ENCODE measurements around the gene TIAM1. TPM values are rescaled to one million over a fixed set of nuclear protein-coding genes. Genes with fewer than 3 reads are reported as not detected.

Gene TIAM1
- polyA plus RNA-seq, 3 donors: 12.9 to 14.6 (median 13.4) TPM

DNA sequence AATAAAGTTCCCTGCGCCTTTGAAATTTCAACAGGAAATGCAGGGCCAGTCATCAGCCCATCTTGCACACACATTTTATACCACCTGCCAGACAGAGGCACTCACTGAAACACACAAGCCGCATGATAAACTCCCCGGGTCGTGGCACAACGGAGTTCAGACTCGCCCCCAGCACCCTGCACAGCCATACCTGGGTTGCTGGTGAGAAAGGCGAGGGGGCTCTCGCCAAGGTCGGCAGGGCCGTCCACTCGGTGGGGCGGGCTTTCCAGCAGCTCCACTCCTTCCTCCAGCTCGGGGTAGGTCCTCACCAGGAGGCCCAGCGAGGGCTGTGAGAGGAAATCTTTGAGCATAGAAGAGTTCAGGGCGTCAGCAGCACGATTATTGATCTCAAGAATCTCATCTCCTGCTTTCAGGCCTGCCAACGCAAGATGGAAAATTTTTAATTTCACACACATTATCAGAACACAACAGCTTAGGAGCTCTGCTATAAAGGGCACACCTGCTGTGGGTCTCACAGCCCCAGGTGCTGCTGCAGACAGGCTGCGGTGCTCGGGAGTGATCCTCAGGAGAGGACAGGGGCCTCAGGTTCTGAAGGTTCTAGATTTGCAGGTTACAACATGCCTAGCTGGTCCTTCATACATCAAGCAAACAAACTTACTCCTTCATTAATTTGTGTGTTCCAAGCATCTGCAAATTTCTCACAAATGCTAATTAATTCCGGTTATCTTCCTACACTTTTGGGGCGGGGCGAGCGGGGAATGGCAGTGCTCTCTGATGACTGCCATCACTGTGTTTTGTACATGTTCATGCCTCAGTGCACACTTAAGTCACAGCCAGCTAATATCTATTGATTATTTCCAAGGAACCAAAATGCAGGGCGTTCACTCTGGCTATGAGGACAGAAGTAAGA is 161.6 kb downstream of the TIAM1 start:
- no peak for DNase-seq (ENCODE audit: low read depth in 3 of 3, low spot score in 2 of 3)

DNA sequence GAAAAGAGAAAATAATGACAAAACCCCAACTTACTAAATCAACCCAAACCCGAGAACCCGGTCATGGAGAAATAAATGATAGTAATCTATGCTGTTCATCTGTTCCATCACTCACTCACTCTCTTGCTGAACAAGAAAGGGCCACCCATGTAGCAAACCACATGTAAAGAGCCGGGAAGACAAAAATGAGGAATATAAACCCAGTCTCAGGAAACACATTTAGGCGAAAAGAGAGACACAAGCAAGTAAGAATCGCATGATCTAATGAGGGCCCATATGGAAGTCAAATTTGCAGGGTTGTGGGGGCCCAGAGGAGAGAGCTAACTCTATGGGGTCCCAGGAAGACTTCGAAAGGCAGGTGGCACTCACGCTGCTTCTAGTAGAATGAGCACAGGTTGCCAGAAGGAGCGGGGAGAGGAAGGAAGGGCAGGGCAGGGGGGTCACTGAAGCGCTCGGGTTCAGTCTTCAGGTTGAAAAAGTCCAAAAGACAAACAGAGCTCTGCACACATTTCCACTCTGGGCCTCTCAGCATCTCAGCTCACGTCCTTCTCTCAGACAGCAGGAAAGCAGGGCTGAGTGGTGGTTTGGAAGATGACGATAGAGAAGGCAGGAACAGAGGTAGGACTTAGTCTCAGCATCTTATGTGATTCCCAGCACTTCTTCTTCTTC is 162.8 kb downstream of the TIAM1 start:
- no peak for DNase-seq (ENCODE audit: low read depth in 3 of 3, low spot score in 2 of 3)

DNA sequence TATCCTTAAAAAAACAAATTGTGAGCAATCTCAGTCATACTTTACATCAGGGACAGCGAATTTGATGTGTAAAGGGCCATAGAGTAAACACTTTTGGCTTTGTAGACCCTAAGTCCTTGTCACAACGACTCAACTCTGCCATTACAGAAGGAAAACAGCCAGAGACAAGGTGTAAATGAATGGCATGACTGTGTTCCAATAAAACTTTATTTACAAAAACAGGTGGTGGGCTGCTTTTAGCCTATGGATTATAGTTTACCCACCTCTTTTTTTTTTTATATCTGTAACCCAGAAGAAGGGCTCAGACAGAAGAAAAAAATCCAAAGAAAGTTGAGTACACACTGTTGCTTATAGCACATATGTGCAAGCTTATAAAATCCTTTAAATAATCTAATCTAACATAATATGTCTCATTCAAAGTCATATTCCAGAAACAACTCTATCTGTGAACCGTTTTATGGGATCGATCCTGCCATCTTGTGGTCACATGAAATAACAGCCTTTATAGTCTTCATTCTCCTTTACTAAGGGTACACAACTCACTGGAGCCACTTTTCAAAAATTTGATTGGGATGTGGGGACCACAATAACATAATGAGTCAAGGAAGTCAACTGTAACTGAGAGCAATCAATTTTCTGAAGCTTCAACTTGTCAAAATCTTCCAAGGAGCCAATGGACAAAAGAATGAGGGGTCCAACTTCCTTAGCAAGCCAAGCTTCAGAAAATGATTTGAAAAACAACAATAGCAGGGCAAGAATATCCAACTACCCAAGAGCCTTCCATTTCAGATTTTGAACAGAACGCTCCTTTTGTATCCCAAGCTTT is 163.6 kb downstream of the TIAM1 start:
- no peak for DNase-seq (ENCODE audit: low read depth in 3 of 3, low spot score in 2 of 3)

DNA sequence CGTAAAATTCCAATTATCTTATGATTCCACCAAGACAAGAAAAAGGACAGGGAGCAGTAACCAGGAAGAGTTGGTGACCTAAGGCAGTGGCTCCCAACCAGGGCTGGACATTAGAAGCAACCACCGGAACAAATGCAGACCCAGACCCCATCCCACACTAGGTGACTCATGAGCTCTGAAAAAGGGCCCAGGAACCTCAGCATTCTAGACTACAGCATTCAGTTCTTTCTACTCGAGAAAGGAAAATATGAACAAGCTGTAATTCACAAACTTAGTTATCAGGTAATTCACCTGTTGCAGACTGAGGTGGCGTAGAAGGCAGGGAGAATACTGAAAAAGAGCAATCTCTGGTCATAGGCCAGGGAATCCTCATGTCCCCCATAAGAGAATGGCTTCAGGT is 167.3 kb downstream of the TIAM1 start:
- DNase-seq (ENCODE audit: low read depth in 3 of 3, low spot score in 2 of 3): no peak

DNA sequence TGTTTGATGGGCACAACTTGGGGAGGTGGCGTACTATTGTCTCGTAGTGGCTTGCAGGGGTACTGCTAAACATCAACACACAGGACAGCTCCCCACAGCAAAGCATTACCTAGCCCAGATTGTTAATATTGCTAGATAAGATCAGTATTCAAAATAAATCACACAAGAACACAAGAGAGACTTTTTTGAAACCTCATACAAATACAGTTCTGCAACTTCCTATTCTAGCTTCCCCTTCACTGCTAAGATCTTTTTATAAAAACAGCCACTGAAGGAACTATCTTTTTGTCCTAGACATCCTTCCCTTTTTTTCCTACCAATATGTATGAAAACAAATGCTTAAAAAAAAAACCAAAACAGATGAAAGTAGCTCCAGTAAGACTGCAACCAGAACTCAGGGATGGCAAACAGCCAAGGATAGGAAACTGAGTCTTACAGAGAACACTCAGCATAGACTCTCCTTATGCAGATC is 167.9 kb downstream of the TIAM1 start:
- no peak for DNase-seq (ENCODE audit: low read depth in 3 of 3, low spot score in 2 of 3)

- DNase-seq (ENCODE audit: low read depth in 3 of 3, low spot score in 2 of 3): no peak
Measured at GRCh38 chr21:31173881-31174555, 170.0 kb downstream of the TIAM1 start.

- no peak for DNase-seq (ENCODE audit: low read depth in 3 of 3, low spot score in 2 of 3)
Measured at GRCh38 chr21:31172328-31172727, 171.7 kb downstream of the TIAM1 start.

DNA sequence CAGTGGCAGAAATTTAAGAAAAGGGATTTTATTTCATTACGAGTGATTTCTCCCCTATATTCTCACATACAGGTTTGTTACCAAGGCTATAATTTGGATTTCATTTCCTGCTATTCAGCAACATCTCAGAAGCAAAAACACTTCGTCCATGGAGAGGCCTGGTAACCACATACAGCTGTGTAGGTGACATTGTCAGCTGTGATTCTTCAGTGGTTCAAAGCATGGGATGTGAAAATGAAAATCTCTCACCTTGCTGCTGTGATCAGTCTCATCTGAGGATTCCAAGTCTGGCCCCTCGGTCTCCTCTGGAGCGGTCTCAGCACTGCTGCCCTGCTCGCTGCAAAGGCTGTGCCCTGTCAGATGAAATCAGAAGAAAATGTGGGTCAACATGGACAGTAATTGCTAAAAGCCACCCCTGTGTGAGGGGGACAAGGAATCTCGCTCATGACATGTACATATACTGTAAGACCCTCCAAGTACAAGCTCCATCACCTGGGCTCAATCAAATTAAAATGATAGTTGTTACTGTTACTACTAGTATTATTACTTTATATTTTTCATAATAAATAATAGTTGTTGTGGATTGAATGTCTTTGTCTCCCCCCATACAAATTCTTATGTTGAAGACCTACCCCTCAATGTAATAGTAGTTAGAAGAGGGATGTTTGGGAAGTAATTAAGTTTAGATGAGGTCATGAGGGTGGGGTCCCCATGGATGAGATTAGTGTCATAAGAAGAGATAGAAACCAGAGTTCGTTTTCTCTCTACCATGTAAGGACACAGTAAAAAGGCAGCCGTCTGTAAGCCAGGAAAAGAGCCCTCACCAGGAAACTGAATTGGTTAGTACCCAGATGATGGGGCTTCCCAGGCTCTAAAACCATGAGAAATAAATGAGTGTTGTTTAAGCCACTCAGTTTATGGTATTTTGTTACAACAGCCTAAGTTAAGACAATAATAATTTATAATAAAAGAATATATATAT is 179.1 kb downstream of the TIAM1 start:
- DNase-seq (ENCODE audit: low read depth in 3 of 3, low spot score in 2 of 3): no peak

GRCh38 chr21:31162827-31163226 is 181.2 kb downstream of the TIAM1 start:
- no peak for DNase-seq (ENCODE audit: low read depth in 3 of 3, low spot score in 2 of 3)

DNA sequence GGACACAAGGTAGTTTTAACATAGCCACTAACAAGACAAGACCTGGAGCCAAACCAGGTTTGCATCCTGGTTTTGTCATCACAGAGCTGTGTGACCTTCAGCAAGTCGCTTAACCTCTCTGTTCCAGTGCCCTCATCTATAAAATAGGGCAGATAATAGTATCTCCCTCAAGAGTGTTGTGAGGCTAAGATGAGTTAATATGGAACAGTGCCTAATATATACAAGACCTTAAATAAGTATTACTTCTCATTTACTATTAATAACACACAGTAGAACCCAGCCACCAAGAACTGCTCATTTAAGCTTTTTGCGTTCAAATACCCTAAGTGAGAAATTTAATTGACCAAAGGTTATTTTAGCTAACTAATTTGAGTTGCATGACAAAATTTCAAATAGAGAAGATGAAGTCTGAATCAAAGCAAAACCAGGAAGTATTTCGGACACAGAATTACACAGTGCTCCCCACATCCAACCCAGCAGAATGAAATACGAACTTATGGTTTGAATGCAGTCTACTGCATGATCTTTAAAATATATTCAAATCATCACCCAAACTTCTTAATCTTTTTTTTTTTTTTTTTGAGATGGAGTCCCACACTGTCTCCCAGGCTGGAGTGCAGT is 181.9 kb downstream of the TIAM1 start:
- DNase-seq (ENCODE audit: low read depth in 3 of 3, low spot score in 2 of 3): no peak

DNA sequence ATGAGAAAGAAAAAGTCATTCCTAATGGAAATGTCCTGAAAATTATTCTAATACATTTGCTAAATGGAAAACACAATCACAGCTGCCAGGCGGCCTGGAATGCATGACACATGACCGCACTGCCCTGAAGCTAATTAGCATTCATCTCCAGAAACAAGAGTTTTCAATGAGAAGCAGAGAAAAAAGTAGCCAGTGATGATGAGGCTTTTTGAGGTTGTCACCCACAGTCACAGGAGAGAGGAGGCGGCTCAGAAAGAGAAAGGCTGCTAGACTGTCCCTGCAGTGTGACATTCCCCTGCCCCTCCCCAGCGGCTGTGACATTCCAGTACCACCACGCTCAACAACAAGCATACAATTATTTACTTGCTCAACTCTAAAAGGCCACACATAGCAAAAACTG is 182.9 kb downstream of the TIAM1 start:
- no peak for DNase-seq (ENCODE audit: low read depth in 3 of 3, low spot score in 2 of 3)

DNA sequence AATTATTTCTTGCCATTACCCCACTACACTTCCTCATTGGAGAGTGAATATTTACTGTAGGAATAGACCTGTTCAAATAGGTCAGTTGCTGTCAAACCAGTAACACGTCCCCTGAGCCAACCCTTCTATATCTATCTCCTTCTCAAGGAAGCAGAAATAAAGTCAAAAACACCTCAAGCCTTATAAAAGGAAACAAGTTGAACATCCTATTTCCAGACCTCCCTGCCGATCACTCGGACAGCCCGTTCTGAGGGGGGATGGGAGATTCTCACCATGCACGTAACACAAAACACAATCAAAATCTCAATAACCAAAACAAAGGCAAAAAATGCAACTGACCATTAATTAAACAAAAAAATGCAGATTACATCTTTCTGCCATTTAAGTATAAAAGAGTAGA is 184.3 kb downstream of the TIAM1 start:
- DNase-seq (ENCODE audit: low read depth in 3 of 3, low spot score in 2 of 3): no peak

DNA sequence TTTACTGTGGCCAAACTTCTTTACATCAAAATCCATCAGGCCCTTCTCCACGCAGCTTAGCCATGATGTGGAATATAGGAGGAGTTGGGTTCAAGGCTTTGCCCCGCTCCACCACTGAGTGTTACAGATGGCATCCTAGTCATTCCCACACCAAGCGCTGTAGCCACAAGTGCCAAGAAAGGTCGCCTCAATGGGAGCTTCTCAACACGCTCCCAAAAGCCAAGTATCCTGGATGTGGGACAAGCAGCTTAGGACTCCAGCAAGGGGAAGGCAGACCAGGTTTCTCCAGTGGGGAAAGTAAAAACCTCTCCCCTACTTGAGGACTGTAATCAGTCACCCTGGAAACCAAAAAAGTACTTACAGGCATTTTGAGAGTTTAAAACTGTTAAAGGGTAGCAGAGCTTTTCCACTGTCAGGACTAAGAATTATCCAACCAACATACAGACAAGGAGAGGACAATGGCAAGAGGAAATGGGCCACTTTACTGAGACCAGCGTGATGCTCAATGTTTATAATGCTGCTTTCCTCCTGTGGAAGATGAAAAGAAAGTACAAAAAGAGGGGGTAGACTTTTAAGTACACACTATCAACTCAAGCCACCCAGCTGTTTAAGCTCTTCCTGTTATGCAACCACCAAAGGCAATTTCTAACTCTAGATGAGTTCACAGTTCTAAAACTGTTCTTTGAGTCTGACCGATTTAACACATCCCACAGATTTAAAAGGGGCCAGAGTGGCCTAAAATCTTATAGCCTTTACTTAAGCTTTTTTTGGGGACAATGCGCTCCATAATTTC is 185.1 kb downstream of the TIAM1 start:
- DNase-seq (ENCODE audit: low read depth in 3 of 3, low spot score in 2 of 3): no peak

GRCh38 chr21:31157756-31158155 is 186.3 kb downstream of the TIAM1 start:
- no peak for DNase-seq (ENCODE audit: low read depth in 3 of 3, low spot score in 2 of 3)

- no peak for DNase-seq (ENCODE audit: low read depth in 3 of 3, low spot score in 2 of 3)
Measured at GRCh38 chr21:31156662-31157061, 187.4 kb downstream of the TIAM1 start.

GRCh38 chr21:31156169-31156568 is 187.9 kb downstream of the TIAM1 start:
- DNase-seq (ENCODE audit: low read depth in 3 of 3, low spot score in 2 of 3): no peak

DNA sequence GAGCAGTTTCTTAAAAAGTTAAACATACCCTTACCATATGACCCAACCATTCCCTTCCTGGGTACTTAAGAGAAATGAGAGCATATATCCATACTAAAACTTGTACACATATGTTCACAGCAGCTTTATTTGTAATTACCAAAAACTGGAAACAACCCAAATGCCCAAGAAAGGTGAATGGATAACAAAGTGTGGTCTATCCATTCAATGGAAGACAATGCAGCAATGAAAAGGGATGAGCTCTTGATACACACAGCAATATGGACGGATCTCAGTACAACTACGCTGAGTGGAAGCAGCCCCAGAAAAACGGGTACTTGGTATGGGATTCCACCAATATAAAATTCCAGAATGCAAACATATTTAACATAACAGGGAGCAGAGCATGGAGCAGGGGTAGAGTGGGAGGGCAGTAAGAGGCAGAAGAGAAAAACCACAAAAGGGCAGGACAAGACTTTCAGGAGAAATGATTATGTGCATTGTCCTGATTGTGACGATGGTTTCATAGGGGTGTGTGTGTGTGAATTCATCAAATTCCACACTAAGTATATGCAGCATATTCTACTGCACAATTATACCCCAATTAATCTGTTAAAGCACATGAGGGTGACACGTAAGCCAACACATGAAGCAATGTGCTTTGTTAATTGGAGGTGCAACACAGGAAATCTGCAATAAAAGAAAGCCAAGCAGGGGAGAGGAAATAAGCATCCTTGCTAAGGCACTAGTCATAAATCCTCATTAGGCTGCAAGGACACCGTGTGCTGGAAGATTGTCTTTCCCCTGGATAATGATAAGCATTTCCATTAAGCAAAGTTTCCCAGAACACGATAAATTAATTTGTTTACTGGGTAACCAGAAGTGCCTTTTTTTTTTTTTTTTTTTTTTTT is 192.7 kb downstream of the TIAM1 start:
- DNase-seq (ENCODE audit: low read depth in 3 of 3, low spot score in 2 of 3): no peak

All from right renal cortex interstitium (tissue), 3 donors.